NCI-H1417 (cell line): ENCODE measurements around the gene CDKN1C.

Experiments
- DNase-seq, 3 experiments: peaks; one replicate each; lab custom pipeline; 2025; lab: John Stamatoyannopoulos, UW

CDKN1C gene

GRCh38 chr11:2885678-2886081, at the start of gene CDKN1C:
TSS of gene CDKN1C (minus strand) at chr11:2885775. CDS start at chr11:2885456, 319 bp downstream.
- peak; percentile 75 to 90 (median 85) for DNase-seq

- no peak for DNase-seq
Measured at GRCh38 chr11:2934611-2935239, 49.1 kb upstream of the CDKN1C start.

GRCh38 chr11:2934021-2934550, 48.5 kb upstream of the CDKN1C start:
- DNase-seq: no peak

- no peak for DNase-seq
Measured at GRCh38 chr11:2933375-2934020, 47.9 kb upstream of the CDKN1C start.

GRCh38 chr11:2932850-2933251, 47.3 kb upstream of the CDKN1C start:
- no peak for DNase-seq

- no peak for DNase-seq
Measured at GRCh38 chr11:2931771-2932738, 46.5 kb upstream of the CDKN1C start.

GRCh38 chr11:2931420-2931746, 45.8 kb upstream of the CDKN1C start:
- DNase-seq: no peak

- peak in 2 of 3 experiments; percentile 65 to 73 for DNase-seq
Measured at GRCh38 chr11:2930704-2931419, 45.3 kb upstream of the CDKN1C start.

GRCh38 chr11:2929950-2930703, 44.6 kb upstream of the CDKN1C start:
- DNase-seq: peak in 2 of 3 experiments; percentile 65 to 72

GRCh38 chr11:2929531-2929949, 44.0 kb upstream of the CDKN1C start:
- no peak for DNase-seq

- DNase-seq: peak in 2 of 3 experiments; percentile 59 to 62
Measured at GRCh38 chr11:2928605-2929530, 43.3 kb upstream of the CDKN1C start, which contains the start of gene PHLDA2. TSS of gene PHLDA2 (minus strand) at chr11:2929420. CDS start at chr11:2929364, 56 bp downstream.

- peak in 1 of 3 experiments; percentile 25 for DNase-seq
Measured at GRCh38 chr11:2927851-2928604, 42.5 kb upstream of the CDKN1C start.

GRCh38 chr11:2927121-2927800, 41.7 kb upstream of the CDKN1C start:
- no peak for DNase-seq

GRCh38 chr11:2926611-2927051, 41.1 kb upstream of the CDKN1C start:
- DNase-seq: no peak

GRCh38 chr11:2924821-2925675, 39.5 kb upstream of the CDKN1C start:
- DNase-seq: no peak

GRCh38 chr11:2924381-2924780, 38.8 kb upstream of the CDKN1C start:
- no peak for DNase-seq
